K562 (cell line): ENCODE data around the gene DCAF4.

Experiments used
- CSDE1 ChIP-seq, 2 experiments: fragments of 450-650 bp; IDR thresholded peaks; 2 replicates each; pipeline ENCODE4 v1.6.1; 2016; ENCODE audit warnings: mild to moderate bottlenecking in 1 of 2
- FOXK1 ChIP-seq: sonication (generic); formaldehyde crosslinking; IDR thresholded peaks from 2 replicates; pipeline ENCODE4 v1.8.0; 2022; ENCODE audit warnings: missing genetic modification reagents, mild to moderate bottlenecking, borderline replicate concordance
- JUN ChIP-seq, 2 experiments: sonication (generic) in 1 of 2; formaldehyde crosslinking in 1 of 2; IDR thresholded peaks; 2 replicates each; pipeline versions ENCODE4 v1.6.1 to v1.8.0; 2012 to 2022; ENCODE audit warnings: borderline replicate concordance in 2 of 2, mild to moderate bottlenecking in 2 of 2, improper control_type of control experiment in 1 of 2, low read depth in 1 of 2, low read length in 1 of 2, missing genetic modification reagents in 1 of 2
- POLR2A ChIP-seq: fragments of 450-650 bp; conservative IDR thresholded peaks from 2 replicates; pipeline ENCODE4 v1.6.1; 2016
- POLR2AphosphoS5 ChIP-seq: IDR thresholded peaks from 2 replicates; pipeline ENCODE4 v1.6.1; 2011; ENCODE audit warnings: mild to moderate bottlenecking, low read depth, low read length, moderate library complexity; ENCODE audit not compliant: control insufficient read depth, insufficient read depth
- PYGO2 ChIP-seq: fragments of 450-650 bp; IDR thresholded peaks from 2 replicates; pipeline ENCODE4 v1.6.1; 2016; ENCODE audit warnings: mild to moderate bottlenecking, missing genetic modification characterization, moderate library complexity, missing compliant biosample characterization
- RB1 ChIP-seq: fragments of 450-650 bp; IDR thresholded peaks from 2 replicates; pipeline ENCODE4 v1.6.1; 2017; ENCODE audit warnings: low read depth, mild to moderate bottlenecking
- RFX5 ChIP-seq: IDR thresholded peaks from 2 replicates; pipeline ENCODE4 v1.6.1; 2011; ENCODE audit warnings: low read depth, mild to moderate bottlenecking, improper control_type of control experiment, low read length
- SAP30 ChIP-seq: fragments of 200-600 bp; sonication (generic); IDR thresholded peaks from 2 replicates; pipeline ENCODE4 v1.6.1; 2012; ENCODE audit warnings: borderline replicate concordance, low read depth, mild to moderate bottlenecking, moderate library complexity, low read length, control low read depth, inconsistent platforms; ENCODE audit not compliant: insufficient read depth, poor library complexity, severe bottlenecking
- SETDB1 ChIP-seq: IDR thresholded peaks from one replicate; pipeline ENCODE4 v1.6.1; 2012; ENCODE audit warnings: low read length, control low read depth, inconsistent platforms
- ZNF780A ChIP-seq: fragments of 250-450 bp; sonication (Bioruptor Pico); IDR thresholded peaks from 2 replicates; pipeline ENCODE4 v1.5.0; 2021; ENCODE audit warnings: mild to moderate bottlenecking
- TF ChIP-seq, protein P1 (sequence below): fragments of 450-650 bp; IDR thresholded peaks from 2 replicates; pipeline ENCODE4 v1.6.1; 2014; ENCODE audit warnings: low read depth, mild to moderate bottlenecking, moderate library complexity, borderline replicate concordance
- TF ChIP-seq, protein P2 (sequence below): fragments of 250-450 bp; sonication (Bioruptor Pico); IDR thresholded peaks from 2 replicates; pipeline ENCODE4 v1.5.0; 2020; ENCODE audit warnings: mild to moderate bottlenecking
- TF ChIP-seq, protein P3 (sequence below), 3 experiments: IDR thresholded peaks in 2 of 3; conservative IDR thresholded peaks in 1 of 3; 2 replicates each; pipeline ENCODE4 v1.5.1; 2011 to 2012; ENCODE audit warnings: low read length in 3 of 3, mild to moderate bottlenecking in 3 of 3, control low read depth in 2 of 3, improper control_type of control experiment in 1 of 3, inconsistent platforms in 1 of 3, low read depth in 1 of 3, mixed read lengths in 1 of 3, moderate library complexity in 1 of 3; ENCODE audit not compliant: insufficient read depth in 2 of 3

DNA sequence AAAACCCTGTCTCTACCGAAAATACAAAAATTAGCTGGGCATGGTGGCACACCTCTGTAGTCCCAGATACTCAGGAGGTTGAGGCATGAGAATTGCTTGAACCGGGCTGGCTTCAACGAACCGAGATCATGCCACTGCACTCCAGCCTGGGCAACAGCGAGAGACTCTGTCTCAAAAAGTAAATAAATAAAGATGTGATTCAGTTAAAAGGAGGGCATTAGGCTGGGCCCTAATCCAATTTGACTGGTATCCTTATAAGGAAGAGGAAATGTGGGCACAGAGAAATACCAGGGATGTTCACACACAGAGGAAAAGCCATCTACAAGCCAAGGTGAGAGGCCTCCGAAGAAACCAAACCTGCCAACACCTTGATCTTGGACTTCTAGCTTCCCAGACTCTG lies 10.1 kb upstream of the DCAF4 start:
- TF ChIP-seq, protein P1, sequence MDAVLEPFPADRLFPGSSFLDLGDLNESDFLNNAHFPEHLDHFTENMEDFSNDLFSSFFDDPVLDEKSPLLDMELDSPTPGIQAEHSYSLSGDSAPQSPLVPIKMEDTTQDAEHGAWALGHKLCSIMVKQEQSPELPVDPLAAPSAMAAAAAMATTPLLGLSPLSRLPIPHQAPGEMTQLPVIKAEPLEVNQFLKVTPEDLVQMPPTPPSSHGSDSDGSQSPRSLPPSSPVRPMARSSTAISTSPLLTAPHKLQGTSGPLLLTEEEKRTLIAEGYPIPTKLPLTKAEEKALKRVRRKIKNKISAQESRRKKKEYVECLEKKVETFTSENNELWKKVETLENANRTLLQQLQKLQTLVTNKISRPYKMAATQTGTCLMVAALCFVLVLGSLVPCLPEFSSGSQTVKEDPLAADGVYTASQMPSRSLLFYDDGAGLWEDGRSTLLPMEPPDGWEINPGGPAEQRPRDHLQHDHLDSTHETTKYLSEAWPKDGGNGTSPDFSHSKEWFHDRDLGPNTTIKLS = no peak
- no peak for TF ChIP-seq SAP30
- TF ChIP-seq POLR2A = no peak
- no peak for TF ChIP-seq POLR2AphosphoS5
- TF ChIP-seq, protein P2, sequence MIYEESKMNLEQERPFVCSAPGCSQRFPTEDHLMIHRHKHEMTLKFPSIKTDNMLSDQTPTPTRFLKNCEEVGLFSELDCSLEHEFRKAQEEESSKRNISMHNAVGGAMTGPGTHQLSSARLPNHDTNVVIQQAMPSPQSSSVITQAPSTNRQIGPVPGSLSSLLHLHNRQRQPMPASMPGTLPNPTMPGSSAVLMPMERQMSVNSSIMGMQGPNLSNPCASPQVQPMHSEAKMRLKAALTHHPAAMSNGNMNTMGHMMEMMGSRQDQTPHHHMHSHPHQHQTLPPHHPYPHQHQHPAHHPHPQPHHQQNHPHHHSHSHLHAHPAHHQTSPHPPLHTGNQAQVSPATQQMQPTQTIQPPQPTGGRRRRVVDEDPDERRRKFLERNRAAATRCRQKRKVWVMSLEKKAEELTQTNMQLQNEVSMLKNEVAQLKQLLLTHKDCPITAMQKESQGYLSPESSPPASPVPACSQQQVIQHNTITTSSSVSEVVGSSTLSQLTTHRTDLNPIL (CRISPR knock-in tag) = no peak
- no peak for TF ChIP-seq RFX5
- no peak for TF ChIP-seq SETDB1
- no peak for TF ChIP-seq JUN (IDR thresholded peaks at IDR 0.05; ENCODE audit: borderline replicate concordance, low read depth, low read length)
- no peak for TF ChIP-seq JUN (CRISPR knock-in tag; IDR thresholded peaks at IDR 0.05; ENCODE audit: borderline replicate concordance)
- TF ChIP-seq FOXK1 (CRISPR knock-in tag) = no peak
- TF ChIP-seq, protein P3, sequence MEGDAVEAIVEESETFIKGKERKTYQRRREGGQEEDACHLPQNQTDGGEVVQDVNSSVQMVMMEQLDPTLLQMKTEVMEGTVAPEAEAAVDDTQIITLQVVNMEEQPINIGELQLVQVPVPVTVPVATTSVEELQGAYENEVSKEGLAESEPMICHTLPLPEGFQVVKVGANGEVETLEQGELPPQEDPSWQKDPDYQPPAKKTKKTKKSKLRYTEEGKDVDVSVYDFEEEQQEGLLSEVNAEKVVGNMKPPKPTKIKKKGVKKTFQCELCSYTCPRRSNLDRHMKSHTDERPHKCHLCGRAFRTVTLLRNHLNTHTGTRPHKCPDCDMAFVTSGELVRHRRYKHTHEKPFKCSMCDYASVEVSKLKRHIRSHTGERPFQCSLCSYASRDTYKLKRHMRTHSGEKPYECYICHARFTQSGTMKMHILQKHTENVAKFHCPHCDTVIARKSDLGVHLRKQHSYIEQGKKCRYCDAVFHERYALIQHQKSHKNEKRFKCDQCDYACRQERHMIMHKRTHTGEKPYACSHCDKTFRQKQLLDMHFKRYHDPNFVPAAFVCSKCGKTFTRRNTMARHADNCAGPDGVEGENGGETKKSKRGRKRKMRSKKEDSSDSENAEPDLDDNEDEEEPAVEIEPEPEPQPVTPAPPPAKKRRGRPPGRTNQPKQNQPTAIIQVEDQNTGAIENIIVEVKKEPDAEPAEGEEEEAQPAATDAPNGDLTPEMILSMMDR (IDR thresholded peaks at IDR 0.05 in 2 of 3, conservative IDR thresholded peaks at IDR 0.05 in 1 of 3; ENCODE audit: insufficient read depth in 2 of 3, low read depth in 1 of 3, low read length in 3 of 3) = no peak
- no peak for TF ChIP-seq RB1
- no peak for TF ChIP-seq CSDE1 (IDR thresholded peaks at IDR 0.05)
- TF ChIP-seq ZNF780A = no peak
- TF ChIP-seq PYGO2 (tag) = no peak
